Karpas-422 (cell line): Measurements from ENCODE around the gene KCNK10. TPM values are rescaled to one million over a fixed set of nuclear protein-coding genes. Genes with fewer than 3 reads are reported as not detected.

Experiments
- DNase-seq: peaks from one replicate; pipeline ENCODE4 v3.0.0-alpha.2; 2015
- H2AFZ ChIP-seq: fragments of 200-600 bp; sonication (generic); 2 replicates; pipeline ENCODE4 v1.6.1; 2014; ENCODE audit warnings: antibody characterized with exemption, low read length, mixed read lengths
- H3K27ac ChIP-seq: fragments of 200-600 bp; sonication (generic); 2 replicates; pipeline ENCODE4 v1.5.1; 2014; ENCODE audit warnings: mild to moderate bottlenecking, low read length, moderate library complexity
- H3K27me3 ChIP-seq: fragments of 200-600 bp; sonication (generic); 2 replicates; pipeline ENCODE4 v1.6.1; 2014; ENCODE audit warnings: low read length, mixed read lengths
- H3K36me3 ChIP-seq: fragments of 200-600 bp; sonication (generic); 2 replicates; pipeline ENCODE4 v1.6.1; 2014; ENCODE audit warnings: low read length, mixed read lengths; ENCODE audit not compliant: insufficient read depth
- H3K4me1 ChIP-seq: fragments of 200-600 bp; sonication (generic); 2 replicates; pipeline ENCODE4 v1.6.1; 2014; ENCODE audit warnings: mild to moderate bottlenecking, low read length, mixed read lengths
- H3K4me2 ChIP-seq: fragments of 200-600 bp; sonication (generic); 2 replicates; pipeline ENCODE4 v1.6.1; 2014; ENCODE audit warnings: low read length, low read depth, mild to moderate bottlenecking; ENCODE audit not compliant: poor library complexity, severe bottlenecking
- H3K4me3 ChIP-seq: fragments of 200-600 bp; sonication (generic); 2 replicates; pipeline ENCODE4 v1.5.1; 2014; ENCODE audit warnings: mild to moderate bottlenecking, antibody characterized with exemption, low read length, mixed read lengths
- H3K79me2 ChIP-seq: fragments of 200-600 bp; sonication (generic); 2 replicates; pipeline ENCODE4 v1.6.1; 2014; ENCODE audit warnings: mild to moderate bottlenecking, low read length, mixed read lengths
- H3K9ac ChIP-seq: fragments of 200-600 bp; sonication (generic); 2 replicates; pipeline ENCODE4 v1.6.0; 2014; ENCODE audit warnings: low read length
- H3K9me2 ChIP-seq: fragments of 200-600 bp; sonication (generic), shearing (Covaris generic); replicated peaks from 2 replicates; pipeline ENCODE4 v1.6.0; 2014; ENCODE audit warnings: mild to moderate bottlenecking, low read length, moderate library complexity; ENCODE audit not compliant: insufficient read depth
- H3K9me3 ChIP-seq: fragments of 300-700, 200-600 bp; sonication (generic); 2 replicates; pipeline ENCODE4 v1.6.1; 2014; ENCODE audit warnings: low read length, mixed read lengths
- H4K20me1 ChIP-seq: fragments of 200-600 bp; sonication (generic); 2 replicates; pipeline ENCODE4 v1.6.1; 2014; ENCODE audit warnings: mild to moderate bottlenecking, antibody characterized with exemption, low read length, low read depth; ENCODE audit not compliant: insufficient read depth
- total RNA-seq: library from RNA; depleted of rRNA; stranded (reverse); fragments of >200 nt; shearing (Covaris generic); gene quantifications from 2 replicates; pipeline ENCODE4 v1.2.3, GENCODE V29; 2014; ENCODE audit warnings: low replicate concordance

Gene KCNK10
- total RNA-seq, 1 experiment from 2014 or later: 0.07 TPM

GRCh38 chr14:88208858-88209257 is 114.2 kb downstream of the KCNK10 start:
- Histone ChIP-seq H3K27ac (no peak overlapping the region), H3K79me2 (no peaks in the 10 kb centered on the region), H4K20me1 (no peaks in the 10 kb centered on the region), H3K36me3 (no peaks in the 10 kb centered on the region), H3K27me3 (0 out of 2 replicates have a peak, but pooled peaks cover 4% of the 10 kb centered on the region), H3K9me3 (no peaks in the 10 kb centered on the region), H3K4me3 (peak overlapping the region; percentile 34; the same call in 1 of the 2 replicates), H3K9me2 (no peaks in the 10 kb centered on the region), H2AFZ (peak overlapping the region; percentile 29; the same call in 1 of the 2 replicates), H3K4me2 (peak overlapping the region; percentile 59), H3K4me1 (peaks cover 37% of the 10 kb centered on the region), H3K9ac (peak overlapping the region; percentile 13; the same call in 1 of the 2 replicates)
- DNase-seq: no peak

GRCh38 chr14:88204221-88204620 is 118.8 kb downstream of the KCNK10 start:
- H3K4me1 ChIP-seq: peaks cover 27% of the 10 kb centered on the region
- no peaks in the 10 kb centered on the region for H3K9me3 ChIP-seq
- H3K27ac ChIP-seq: no peak overlapping the region
- no peaks in the 10 kb centered on the region for H3K9me2 ChIP-seq
- H4K20me1 ChIP-seq: no peaks in the 10 kb centered on the region
- no peak overlapping the region for H3K4me3 ChIP-seq
- H3K9ac ChIP-seq: no peak overlapping the region
- H3K36me3 ChIP-seq: no peaks in the 10 kb centered on the region
- DNase-seq: no peak
- no peaks in the 10 kb centered on the region for H3K79me2 ChIP-seq
- no peaks in the 10 kb centered on the region for H3K27me3 ChIP-seq
- no peak overlapping the region for H3K4me2 ChIP-seq
- H2AFZ ChIP-seq: no peak overlapping the region

- Histone ChIP-seq H3K9ac (no peak overlapping the region), H3K27ac (no peak overlapping the region), H3K27me3 (no peaks in the 10 kb centered on the region), H3K4me1 (peaks cover 18% of the 10 kb centered on the region), H3K9me3 (no peaks in the 10 kb centered on the region), H4K20me1 (no peaks in the 10 kb centered on the region), H3K9me2 (no peaks in the 10 kb centered on the region), H3K36me3 (no peaks in the 10 kb centered on the region), H2AFZ (no peak overlapping the region), H3K4me2 (no peak overlapping the region), H3K79me2 (no peaks in the 10 kb centered on the region), H3K4me3 (no peak overlapping the region)
- no peak for DNase-seq
Measured at GRCh38 chr14:88203291-88203690, 119.8 kb downstream of the KCNK10 start.

GRCh38 chr14:88202286-88202685 is 120.8 kb downstream of the KCNK10 start:
- no peak overlapping the region for H3K4me2 ChIP-seq

GRCh38 chr14:88201851-88202250 is 121.2 kb downstream of the KCNK10 start:
- no peaks in the 10 kb centered on the region for H3K9me2 ChIP-seq
- DNase-seq: no peak
- no peak overlapping the region for H3K4me2 ChIP-seq
- H3K36me3 ChIP-seq: no peaks in the 10 kb centered on the region
- no peaks in the 10 kb centered on the region for H3K27me3 ChIP-seq
- no peak overlapping the region for H3K27ac ChIP-seq
- H3K9me3 ChIP-seq: no peaks in the 10 kb centered on the region
- no peak overlapping the region for H3K9ac ChIP-seq
- no peak overlapping the region for H3K4me3 ChIP-seq
- H4K20me1 ChIP-seq: no peaks in the 10 kb centered on the region
- H3K4me1 ChIP-seq: peaks cover 3% of the 10 kb centered on the region; the same call in 1 of the 2 replicates
- no peak overlapping the region for H2AFZ ChIP-seq
- H3K79me2 ChIP-seq: no peaks in the 10 kb centered on the region

More at GRCh38 chr14:88202286-88202685, 120.8 kb downstream of the KCNK10 start:
- H3K27ac ChIP-seq: no peak overlapping the region
- H3K9me2 ChIP-seq: no peaks in the 10 kb centered on the region
- no peak overlapping the region for H3K4me3 ChIP-seq
- no peaks in the 10 kb centered on the region for H3K79me2 ChIP-seq
- no peak overlapping the region for H2AFZ ChIP-seq
- no peaks in the 10 kb centered on the region for H3K9me3 ChIP-seq
- H3K9ac ChIP-seq: no peak overlapping the region
- no peaks in the 10 kb centered on the region for H4K20me1 ChIP-seq
- H3K36me3 ChIP-seq: no peaks in the 10 kb centered on the region
- peaks cover 8% of the 10 kb centered on the region for H3K4me1 ChIP-seq
- no peaks in the 10 kb centered on the region for H3K27me3 ChIP-seq
- no peak for DNase-seq

- Histone ChIP-seq H3K9me2 (no peaks in the 10 kb centered on the region), H3K4me1 (no peaks in the 10 kb centered on the region), H3K9ac (no peak overlapping the region), H3K4me3 (no peak overlapping the region), H3K27ac (no peak overlapping the region), H3K9me3 (no peaks in the 10 kb centered on the region), H4K20me1 (no peaks in the 10 kb centered on the region), H2AFZ (no peak overlapping the region), H3K36me3 (no peaks in the 10 kb centered on the region), H3K27me3 (no peaks in the 10 kb centered on the region), H3K79me2 (no peaks in the 10 kb centered on the region), H3K4me2 (no peak overlapping the region)
- no peak for DNase-seq
Measured at GRCh38 chr14:88199882-88200281, 123.2 kb downstream of the KCNK10 start.

GRCh38 chr14:88198446-88198845 is 124.6 kb downstream of the KCNK10 start:
- no peak overlapping the region for H3K9ac ChIP-seq
- no peak overlapping the region for H2AFZ ChIP-seq
- H3K27me3 ChIP-seq: no peaks in the 10 kb centered on the region; the same call in 1 of the 2 replicates
- H3K9me3 ChIP-seq: no peaks in the 10 kb centered on the region
- H3K27ac ChIP-seq: no peak overlapping the region
- no peaks in the 10 kb centered on the region for H4K20me1 ChIP-seq
- no peak for DNase-seq
- H3K9me2 ChIP-seq: no peaks in the 10 kb centered on the region
- no peaks in the 10 kb centered on the region for H3K36me3 ChIP-seq
- no peak overlapping the region for H3K4me3 ChIP-seq
- no peaks in the 10 kb centered on the region; the same call in 1 of the 2 replicates for H3K4me1 ChIP-seq
- no peak overlapping the region for H3K4me2 ChIP-seq
- no peaks in the 10 kb centered on the region for H3K79me2 ChIP-seq

- H3K27ac ChIP-seq: no peak overlapping the region
- no peaks in the 10 kb centered on the region; the same call in 1 of the 2 replicates for H3K4me1 ChIP-seq
- H3K9me3 ChIP-seq: no peaks in the 10 kb centered on the region
- no peak overlapping the region for H3K9ac ChIP-seq
- H3K4me3 ChIP-seq: no peak overlapping the region
- H3K36me3 ChIP-seq: no peaks in the 10 kb centered on the region
- H3K27me3 ChIP-seq: no peaks in the 10 kb centered on the region; the same call in 1 of the 2 replicates
- H4K20me1 ChIP-seq: no peaks in the 10 kb centered on the region
- H3K79me2 ChIP-seq: no peaks in the 10 kb centered on the region
- H3K9me2 ChIP-seq: no peaks in the 10 kb centered on the region
- DNase-seq: no peak
- no peak overlapping the region for H3K4me2 ChIP-seq
- no peak overlapping the region for H2AFZ ChIP-seq
Measured at GRCh38 chr14:88196925-88197324, 126.1 kb downstream of the KCNK10 start.
